ENCODE measurements around the gene ALG9.

Gene ALG9

GRCh38 chr11:111882202-111882601 is 10.8 kb upstream of the ALG9 start:
- no peak for DNase-seq (ENCODE audit: low read depth in 2 of 2)

GRCh38 chr11:111879637-111879960 is 8.2 kb upstream of the ALG9 start:
- no peak for DNase-seq (ENCODE audit: low read depth in 2 of 2)

- DNase-seq (ENCODE audit: low read depth in 2 of 2), result peak; percentile 86 to 88
Observed at GRCh38 chr11:111878849-111879636, 7.7 kb upstream of the ALG9 start, which contains the start of the genes CFAP68 and FDXACB1. Gene CFAP68 (plus strand): TSS chr11:111879541. CDS start chr11:111879561, 20 bp downstream. Gene FDXACB1 (minus strand): TSS chr11:111879165. CDS start chr11:111879132, 33 bp downstream.

GRCh38 chr11:111878385-111878848 is 7.0 kb upstream of the ALG9 start:
- DNase-seq (ENCODE audit: low read depth in 2 of 2), result no peak

GRCh38 chr11:111871693-111872161 is 346 bp upstream of the ALG9 start:
- no peak for DNase-seq (ENCODE audit: low read depth in 2 of 2)

- no peak for DNase-seq (ENCODE audit: low read depth in 2 of 2)
Observed at GRCh38 chr11:111870522-111870885, 877 bp downstream of the ALG9 start.

- DNase-seq (ENCODE audit: low read depth in 2 of 2), result no peak
Observed at GRCh38 chr11:111870113-111870512, 1.3 kb downstream of the ALG9 start.

- DNase-seq (ENCODE audit: low read depth in 2 of 2), result no peak
Observed at GRCh38 chr11:111860257-111860656, 11.1 kb downstream of the ALG9 start.

- no peak for DNase-seq (ENCODE audit: low read depth in 2 of 2)
Observed at GRCh38 chr11:111855506-111855905, 15.9 kb downstream of the ALG9 start.

- no peak for DNase-seq (ENCODE audit: low read depth in 2 of 2)
Observed at GRCh38 chr11:111852103-111852502, 19.3 kb downstream of the ALG9 start.

- DNase-seq (ENCODE audit: low read depth in 2 of 2), result no peak
Observed at GRCh38 chr11:111851636-111852035, 19.7 kb downstream of the ALG9 start.

GRCh38 chr11:111851067-111851466 is 20.3 kb downstream of the ALG9 start:
- DNase-seq (ENCODE audit: low read depth in 2 of 2), result no peak

- DNase-seq (ENCODE audit: low read depth in 2 of 2), result no peak
Observed at GRCh38 chr11:111849631-111850030, 21.8 kb downstream of the ALG9 start.

GRCh38 chr11:111846636-111847035 is 24.7 kb downstream of the ALG9 start:
- DNase-seq (ENCODE audit: low read depth in 2 of 2), result no peak

- no peak for DNase-seq (ENCODE audit: low read depth in 2 of 2)
Observed at GRCh38 chr11:111846063-111846462, 25.3 kb downstream of the ALG9 start.

GRCh38 chr11:111845276-111846028 is 25.9 kb downstream of the ALG9 start:
- no peak for DNase-seq (ENCODE audit: low read depth in 2 of 2)

- DNase-seq (ENCODE audit: low read depth in 2 of 2), result no peak
Observed at GRCh38 chr11:111843661-111844060, 27.7 kb downstream of the ALG9 start.

- peak; percentile 75 for DNase-seq (ENCODE audit: low read depth in 2 of 2)
Observed at GRCh38 chr11:111841370-111842053, 29.9 kb downstream of the ALG9 start.

GRCh38 chr11:111840143-111840542 is 31.2 kb downstream of the ALG9 start:
- no peak for DNase-seq (ENCODE audit: low read depth in 2 of 2)

- DNase-seq (ENCODE audit: low read depth in 2 of 2), result no peak
Observed at GRCh38 chr11:111838054-111838453, 33.3 kb downstream of the ALG9 start.

GRCh38 chr11:111837366-111837891 is 34.0 kb downstream of the ALG9 start:
- DNase-seq (ENCODE audit: low read depth in 2 of 2), result no peak

GRCh38 chr11:111836721-111837120 is 34.7 kb downstream of the ALG9 start:
- no peak for DNase-seq (ENCODE audit: low read depth in 2 of 2)

All from activated CD8-positive, alpha-beta memory T cell treated with anti-CD3 and anti-CD28 coated beads for 4 hours (primary cell).